ENCODE measurements around the gene HOXA7. TPM values are rescaled to one million over a fixed set of nuclear protein-coding genes. Genes with fewer than 3 reads are reported as not detected.

Gene HOXA7
- total and polyA plus RNA-seq, 2 experiments from 2014 or later, result 6.6 to 15.8 TPM

DNA sequence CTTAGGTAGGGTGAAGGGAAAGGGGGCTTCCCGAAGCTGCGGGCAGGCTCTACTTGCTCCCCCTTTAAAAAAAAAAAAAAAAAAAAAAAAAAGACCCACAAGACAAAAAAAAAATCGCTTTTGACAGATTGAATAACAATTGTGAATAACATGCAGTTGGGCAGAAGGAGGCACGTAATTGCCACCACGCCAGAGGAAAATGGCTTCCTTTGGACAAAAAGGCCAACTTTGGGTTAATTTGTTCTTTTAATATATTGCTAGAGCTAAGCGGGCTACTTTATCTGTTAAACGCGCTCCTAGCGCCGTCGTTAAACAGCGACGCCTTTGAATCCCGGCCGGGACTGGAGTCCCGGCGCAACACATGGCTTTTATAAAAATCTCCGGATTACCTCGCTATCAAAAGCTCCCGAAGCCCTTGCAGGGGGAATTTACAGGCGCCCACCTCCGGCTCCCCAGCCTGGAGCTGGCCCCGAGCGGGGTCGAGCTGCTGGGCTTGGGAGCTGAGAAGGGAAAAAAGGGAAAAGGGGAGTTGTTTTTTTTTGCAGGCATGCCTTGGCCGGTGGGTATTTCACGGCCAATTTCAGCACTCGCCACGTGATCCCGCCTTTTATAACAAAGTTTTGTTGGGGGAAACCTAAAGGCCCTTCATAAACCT is 27.3 kb upstream of the HOXA7 start:
- H3K36me3 ChIP-seq (ENCODE audit: low read depth), result no peaks in the 10 kb centered on the region
- peaks cover 29% of the 10 kb centered on the region for H3K4me1 ChIP-seq (ENCODE audit: insufficient read depth)
- H3F3A ChIP-seq (ENCODE audit: insufficient read depth), result peaks cover 8% of the 10 kb centered on the region; the same call in 1 of the 2 replicates
- no peaks in the 10 kb centered on the region for H3K9me2 ChIP-seq (ENCODE audit: insufficient read depth)
- DNase-seq, result peak; percentile 78
- no peaks in the 10 kb centered on the region for H4K20me1 ChIP-seq (ENCODE audit: insufficient read depth)
- peak overlapping the region; percentile 100 for H3K4me2 ChIP-seq (ENCODE audit: unreplicated experiment)
- in situ Hi-C loops (cut with MboI), result no loop called here
- TF ChIP-seq EZH2phosphoT487 (IDR thresholded peaks at IDR 0.05; ENCODE audit: insufficient read depth, low read depth) (no peak), EZH2 (IDR thresholded peaks at IDR 0.05; ENCODE audit: insufficient read depth, poor library complexity, severe bottlenecking) (no peak)
- no peaks in the 10 kb centered on the region for H3K9me3 ChIP-seq (ENCODE audit: low read depth)
- H3K79me2 ChIP-seq (ENCODE audit: insufficient read depth), result peaks cover 50% of the 10 kb centered on the region
- no peaks in the 10 kb centered on the region for H3K27me3 ChIP-seq (replicated peaks; ENCODE audit: insufficient read depth)
- peak overlapping the region; percentile 84 for H2AFZ ChIP-seq
- WGBS, 2 experiments (ENCODE audit: low coverage in 1 of 2, low lambda C conversion rate in 2 of 2, missing lambda C conversion rate in 2 of 2), result 1% methylated on average over 29 to 30 of the region's 30 CpGs
- H3K4me3 ChIP-seq, result peak overlapping the region; percentile 87
- peak overlapping the region; percentile 69 for H3K27ac ChIP-seq
- H3K9ac ChIP-seq, result peak overlapping the region; percentile 82

DNA sequence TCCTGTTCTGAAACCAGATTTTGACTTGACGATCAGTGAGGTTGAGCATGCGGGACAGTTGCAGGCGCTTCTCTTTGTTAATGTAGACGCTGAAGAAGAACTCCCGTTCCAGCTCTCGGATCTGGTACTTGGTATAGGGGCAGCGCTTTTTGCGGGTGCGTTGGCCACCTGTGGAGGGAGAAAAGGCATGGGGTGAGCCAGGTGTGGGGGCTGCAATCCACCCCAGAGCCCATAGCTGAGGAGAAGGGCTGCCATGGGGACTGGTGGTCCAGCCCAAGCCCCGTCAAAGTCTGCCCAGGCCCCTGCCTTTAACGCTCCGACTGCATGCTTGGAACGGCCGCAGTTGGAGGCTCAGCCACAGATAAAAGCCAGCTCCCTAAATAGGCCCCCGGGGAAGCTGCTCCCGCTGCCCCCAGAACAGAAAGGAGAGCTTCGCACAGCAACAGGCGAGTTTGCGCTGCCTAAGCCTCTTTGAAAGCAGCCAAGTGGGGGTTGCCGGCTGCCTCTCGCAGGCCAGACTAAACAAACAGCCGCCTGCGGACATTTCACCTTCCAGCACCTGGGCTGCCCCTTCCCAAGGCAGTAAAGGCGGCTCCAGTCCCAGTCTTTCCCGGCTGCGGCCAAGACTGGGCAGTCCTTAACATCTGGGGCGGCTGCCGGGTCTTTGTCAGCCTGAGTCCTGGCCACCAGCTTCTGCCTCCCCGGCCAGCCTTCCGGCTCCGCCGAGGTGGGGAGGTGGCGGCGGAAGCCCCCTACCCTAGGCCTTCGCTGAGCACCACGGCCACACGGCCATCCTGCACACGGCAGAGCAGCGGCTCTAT is 26.6 kb upstream of the HOXA7 start:
- H4K20me1 ChIP-seq (ENCODE audit: insufficient read depth), result no peaks in the 10 kb centered on the region
- in situ Hi-C loops (cut with MboI), result no loop called here
- peak overlapping the region; percentile 84 for H2AFZ ChIP-seq
- no peaks in the 10 kb centered on the region for H3K36me3 ChIP-seq (ENCODE audit: low read depth)
- no peaks in the 10 kb centered on the region for H3K9me2 ChIP-seq (ENCODE audit: insufficient read depth)
- peak overlapping the region; percentile 69 for H3K27ac ChIP-seq
- H3K4me3 ChIP-seq, result peak overlapping the region; percentile 87
- peaks cover 32% of the 10 kb centered on the region for H3K4me1 ChIP-seq (ENCODE audit: insufficient read depth)
- peak overlapping the region; percentile 100 for H3K4me2 ChIP-seq (ENCODE audit: unreplicated experiment)
- peak overlapping the region; percentile 82 for H3K9ac ChIP-seq
- peak; percentile 66 for DNase-seq
- H3K9me3 ChIP-seq (ENCODE audit: low read depth), result no peaks in the 10 kb centered on the region
- H3K79me2 ChIP-seq (ENCODE audit: insufficient read depth), result peaks cover 57% of the 10 kb centered on the region
- WGBS, 2 experiments (ENCODE audit: low coverage in 1 of 2, low lambda C conversion rate in 2 of 2, missing lambda C conversion rate in 2 of 2), result 5 to 6% methylated on average over 37 to 39 of the region's 39 CpGs
- TF ChIP-seq EZH2 (IDR thresholded peaks at IDR 0.05; ENCODE audit: insufficient read depth, poor library complexity, severe bottlenecking), result no peak
- TF ChIP-seq EZH2phosphoT487 (IDR thresholded peaks at IDR 0.05; ENCODE audit: insufficient read depth, low read depth), result no peak
- peaks cover 8% of the 10 kb centered on the region; the same call in 1 of the 2 replicates for H3F3A ChIP-seq (ENCODE audit: insufficient read depth)
- H3K27me3 ChIP-seq (replicated peaks; ENCODE audit: insufficient read depth), result no peaks in the 10 kb centered on the region

DNA sequence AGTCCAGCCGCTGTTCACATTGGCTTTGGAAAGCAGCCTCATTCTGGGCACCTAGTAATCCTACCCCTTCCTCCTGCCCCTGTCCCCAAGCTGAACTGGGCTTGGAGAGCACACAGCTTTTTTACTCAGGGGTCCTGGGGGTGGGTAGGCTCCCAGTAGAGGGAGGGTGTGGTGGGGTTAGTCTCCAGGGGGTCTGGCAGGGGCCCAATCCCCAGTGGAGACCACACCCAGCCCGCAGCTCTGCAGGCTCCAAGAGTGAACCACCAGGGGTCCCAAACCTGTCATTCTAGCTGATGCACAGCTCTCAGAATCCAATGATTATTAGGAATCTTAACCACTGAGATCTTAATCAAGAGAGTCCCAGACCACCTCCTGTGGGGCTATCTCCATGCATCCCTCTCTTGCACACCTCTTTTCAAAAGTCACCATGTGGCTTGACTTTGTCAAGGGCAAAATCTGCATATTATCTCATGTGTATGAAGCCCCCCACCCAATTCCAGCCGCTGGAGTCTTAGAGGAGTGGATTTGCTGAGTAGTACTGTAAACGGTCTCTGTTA is 25.9 kb upstream of the HOXA7 start:
- Histone ChIP-seq H3K4me3 (peak overlapping the region; percentile 87), H3K79me2 (ENCODE audit: insufficient read depth) (peaks cover 64% of the 10 kb centered on the region), H2AFZ (peak overlapping the region; percentile 84; the same call in 1 of the 2 replicates), H3F3A (ENCODE audit: insufficient read depth) (peaks cover 8% of the 10 kb centered on the region; the same call in 1 of the 2 replicates), H3K4me2 (ENCODE audit: unreplicated experiment) (peak overlapping the region; percentile 100), H4K20me1 (ENCODE audit: insufficient read depth) (no peaks in the 10 kb centered on the region), H3K9ac (peak overlapping the region; percentile 82), H3K36me3 (ENCODE audit: low read depth) (no peaks in the 10 kb centered on the region), H3K27me3 (replicated peaks; ENCODE audit: insufficient read depth) (no peaks in the 10 kb centered on the region), H3K4me1 (ENCODE audit: insufficient read depth) (peaks cover 36% of the 10 kb centered on the region), H3K9me2 (ENCODE audit: insufficient read depth) (no peaks in the 10 kb centered on the region), H3K27ac (peak overlapping the region; percentile 30; the same call in 1 of the 2 replicates), H3K9me3 (ENCODE audit: low read depth) (no peaks in the 10 kb centered on the region)
- TF ChIP-seq EZH2 (IDR thresholded peaks at IDR 0.05; ENCODE audit: insufficient read depth, poor library complexity, severe bottlenecking) (no peak), EZH2phosphoT487 (IDR thresholded peaks at IDR 0.05; ENCODE audit: insufficient read depth, low read depth) (no peak)
- in situ Hi-C loops (cut with MboI), result no loop called here
- DNase-seq, result no peak
- 31 to 35% methylated on average over 4 of the region's 4 CpGs for WGBS, 2 experiments (ENCODE audit: low coverage in 1 of 2, low lambda C conversion rate in 2 of 2, missing lambda C conversion rate in 2 of 2)

DNA sequence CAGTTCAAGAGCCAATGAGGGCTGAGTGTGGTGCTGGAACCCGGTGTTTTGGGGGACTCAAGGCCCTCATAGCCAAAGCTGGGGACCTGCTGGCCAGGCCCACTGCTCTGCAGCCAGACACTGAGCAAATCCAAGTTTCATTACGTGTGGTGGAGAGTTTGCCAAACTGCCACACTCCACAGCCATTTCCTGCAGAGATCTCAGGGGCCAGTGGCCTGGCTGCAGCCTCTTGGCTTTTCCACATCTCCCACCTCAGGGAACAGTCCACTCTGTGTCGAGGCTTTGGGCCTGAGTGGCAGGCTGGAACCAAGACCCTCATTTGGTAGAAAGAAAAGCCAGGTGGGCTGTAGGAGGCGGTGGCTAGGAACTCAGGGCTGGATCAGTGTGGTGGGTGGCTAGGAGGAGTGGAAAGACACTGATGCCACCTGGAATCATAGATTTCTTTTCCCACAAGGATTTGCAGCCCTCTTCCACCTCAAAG is 25.4 kb upstream of the HOXA7 start:
- peaks cover 7% of the 10 kb centered on the region; the same call in 1 of the 2 replicates for H3F3A ChIP-seq (ENCODE audit: insufficient read depth)
- TF ChIP-seq EZH2phosphoT487 (IDR thresholded peaks at IDR 0.05; ENCODE audit: insufficient read depth, low read depth), result no peak
- TF ChIP-seq EZH2 (IDR thresholded peaks at IDR 0.05; ENCODE audit: insufficient read depth, poor library complexity, severe bottlenecking), result no peak
- DNase-seq, result peak; percentile 53
- no peaks in the 10 kb centered on the region for H3K27me3 ChIP-seq (replicated peaks; ENCODE audit: insufficient read depth)
- H3K9me2 ChIP-seq (ENCODE audit: insufficient read depth), result no peaks in the 10 kb centered on the region
- no peak overlapping the region for H3K4me3 ChIP-seq
- no peak overlapping the region for H3K9ac ChIP-seq
- no peaks in the 10 kb centered on the region for H4K20me1 ChIP-seq (ENCODE audit: insufficient read depth)
- in situ Hi-C loops (cut with MboI), result no loop called here
- H2AFZ ChIP-seq, result no peak overlapping the region
- no peaks in the 10 kb centered on the region for H3K36me3 ChIP-seq (ENCODE audit: low read depth)
- peak overlapping the region; percentile 30 for H3K27ac ChIP-seq
- H3K79me2 ChIP-seq (ENCODE audit: insufficient read depth), result peaks cover 69% of the 10 kb centered on the region
- 41 to 48% methylated on average over 4 of the region's 4 CpGs for WGBS, 2 experiments (ENCODE audit: low coverage in 1 of 2, low lambda C conversion rate in 2 of 2, missing lambda C conversion rate in 2 of 2)
- no peaks in the 10 kb centered on the region for H3K9me3 ChIP-seq (ENCODE audit: low read depth)
- peaks cover 39% of the 10 kb centered on the region for H3K4me1 ChIP-seq (ENCODE audit: insufficient read depth)
- H3K4me2 ChIP-seq (ENCODE audit: unreplicated experiment), result peak overlapping the region; percentile 100
